ENCODE results near the gene UBXN6. TPM values are rescaled to one million over a fixed set of nuclear protein-coding genes. Genes with fewer than 3 reads are reported as not detected.

The UBXN6 gene
- total RNA-seq, 1 experiment from 2014 or later: 34.1 TPM

GRCh38 chr19:4473763-4474513 lies 16.3 kb upstream of the UBXN6 start:
- no peak overlapping the region for H3K56ac ChIP-seq (ENCODE audit: insufficient read length, low read depth, low read length)
- H4K5ac ChIP-seq (ENCODE audit: insufficient read length, low read depth, low read length): no peak overlapping the region
- H3K4me2 ChIP-seq (ENCODE audit: insufficient read depth, insufficient read length, low read length): peak overlapping the region; percentile 74
- Mint-ChIP-seq H3K27ac (peak overlapping the region; percentile 95 to 98 (median 95)), H3K36me3 (ENCODE audit: insufficient read depth in 1 of 3, low read depth in 3 of 3) (peaks cover 8 to 29% (median 27%) of the 10 kb centered on the region in 3 experiments; a peak in 6 of 7 replicates), H3K27me3 (ENCODE audit: low read depth) (no peaks in the 10 kb centered on the region), H3K9me3 (peaks cover 0 to 3% of the 10 kb centered on the region in 2 experiments; a peak in 2 of 5 replicates), H3K4me1 (peaks cover 7 to 21% of the 10 kb centered on the region in 2 experiments), H3K4me3 (peak overlapping the region in 1 of 2 experiments; percentile 88; a peak in 3 of 5 replicates)
- no peak overlapping the region for H2BK5ac ChIP-seq (ENCODE audit: insufficient read length, low read length)
- H2BK12ac ChIP-seq (ENCODE audit: insufficient read length, low read depth, low read length): no peak overlapping the region
- H3K9me3 ChIP-seq (ENCODE audit: control insufficient read depth, low read depth, low read length): no peaks in the 10 kb centered on the region
- H3K14ac ChIP-seq (ENCODE audit: insufficient read depth, low read length): no peak overlapping the region; the same call in 1 of the 2 replicates
- H4K20me1 ChIP-seq (ENCODE audit: control insufficient read depth, insufficient read depth, insufficient read length): peaks cover 3% of the 10 kb centered on the region
- H3K18ac ChIP-seq (ENCODE audit: insufficient read length, low read depth, low read length): no peak overlapping the region
- no peak overlapping the region for H3K4ac ChIP-seq (ENCODE audit: low read depth, low read length)
- no peak for TF ChIP-seq CTCF (conservative IDR thresholded peaks at IDR 0.05)
- no peak overlapping the region for H2AFZ ChIP-seq (ENCODE audit: low read length)
- no peak overlapping the region for H2AK5ac ChIP-seq (ENCODE audit: insufficient read length, low read length)
- H3K23ac ChIP-seq (ENCODE audit: insufficient read length, low read depth, low read length): no peak overlapping the region
- H2BK15ac ChIP-seq (ENCODE audit: low read depth, low read length): no peak overlapping the region
- H4K8ac ChIP-seq (replicated peaks; ENCODE audit: insufficient read length, low read depth, low read length): no peak overlapping the region
- no peaks in the 10 kb centered on the region for H3K27me3 ChIP-seq (ENCODE audit: insufficient read depth, low read length)
- no peak for DNase-seq
- no peak overlapping the region for H2BK120ac ChIP-seq (ENCODE audit: low read depth, low read length, poor library complexity, severe bottlenecking)
- H3K9ac ChIP-seq (ENCODE audit: extremely low read depth, insufficient read length, low read length): peak overlapping the region; percentile 47
- H3K79me2 ChIP-seq (ENCODE audit: insufficient read depth, low read length): peaks cover 10% of the 10 kb centered on the region; the same call in 1 of the 2 replicates
- no peak overlapping the region for H4K91ac ChIP-seq (ENCODE audit: insufficient read length, low read depth, low read length)
- peaks cover 17% of the 10 kb centered on the region for H3K23me2 ChIP-seq (ENCODE audit: insufficient read length, low read depth, low read length, poor library complexity, severe bottlenecking)
- peaks cover 12% of the 10 kb centered on the region for H3K79me1 ChIP-seq (ENCODE audit: insufficient read depth, low read depth, low read length, poor library complexity, severe bottlenecking)
- H3K4me1 ChIP-seq (ENCODE audit: insufficient read depth, low read length): no peaks in the 10 kb centered on the region; the same call in 1 of the 2 replicates
- H3T11ph ChIP-seq (ENCODE audit: low read length): no peak overlapping the region
- H3K27ac ChIP-seq (ENCODE audit: insufficient read length, low read depth, low read length): no peak overlapping the region
- WGBS (ENCODE audit: extremely low coverage, insufficient read length, low lambda C conversion rate): no CpG with 5 or more reads among the region's 23 CpGs
- H2BK20ac ChIP-seq (ENCODE audit: low read depth, low read length, poor library complexity, severe bottlenecking): no peak overlapping the region

Measured in H9 (cell line).